ENCODE measurements around the gene DUSP16.
"Not testable (repeated sequence)": the region's sequence is repeated elsewhere in the genome, so short reads cannot be mapped to it uniquely, and the experiment has no call there.

The DUSP16 gene

GRCh38 chr12:12524128-12524527 lies 38.5 kb downstream of the DUSP16 start:
- TF ChIP-seq, protein P1, sequence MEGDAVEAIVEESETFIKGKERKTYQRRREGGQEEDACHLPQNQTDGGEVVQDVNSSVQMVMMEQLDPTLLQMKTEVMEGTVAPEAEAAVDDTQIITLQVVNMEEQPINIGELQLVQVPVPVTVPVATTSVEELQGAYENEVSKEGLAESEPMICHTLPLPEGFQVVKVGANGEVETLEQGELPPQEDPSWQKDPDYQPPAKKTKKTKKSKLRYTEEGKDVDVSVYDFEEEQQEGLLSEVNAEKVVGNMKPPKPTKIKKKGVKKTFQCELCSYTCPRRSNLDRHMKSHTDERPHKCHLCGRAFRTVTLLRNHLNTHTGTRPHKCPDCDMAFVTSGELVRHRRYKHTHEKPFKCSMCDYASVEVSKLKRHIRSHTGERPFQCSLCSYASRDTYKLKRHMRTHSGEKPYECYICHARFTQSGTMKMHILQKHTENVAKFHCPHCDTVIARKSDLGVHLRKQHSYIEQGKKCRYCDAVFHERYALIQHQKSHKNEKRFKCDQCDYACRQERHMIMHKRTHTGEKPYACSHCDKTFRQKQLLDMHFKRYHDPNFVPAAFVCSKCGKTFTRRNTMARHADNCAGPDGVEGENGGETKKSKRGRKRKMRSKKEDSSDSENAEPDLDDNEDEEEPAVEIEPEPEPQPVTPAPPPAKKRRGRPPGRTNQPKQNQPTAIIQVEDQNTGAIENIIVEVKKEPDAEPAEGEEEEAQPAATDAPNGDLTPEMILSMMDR (IDR thresholded peaks at IDR 0.05; ENCODE audit: low read depth, low read length, missing control alignments): no peak
- no peak overlapping the region for H3K4me3 ChIP-seq (ENCODE audit: low read depth, low read length)
- in situ Hi-C loops (cut with HindIII; ENCODE audit: low sequenced_read_pairs): no loop called here
- DNase-seq (ENCODE audit: low read depth): no peak

- H3K4me3 ChIP-seq (ENCODE audit: low read depth, low read length): no peak overlapping the region
- in situ Hi-C loops (cut with HindIII; ENCODE audit: low sequenced_read_pairs): no loop called here
- TF ChIP-seq, protein P1 (IDR thresholded peaks at IDR 0.05; ENCODE audit: low read depth, low read length, missing control alignments): no peak
- no peak for DNase-seq (ENCODE audit: low read depth)
These were observed 39.4 kb downstream of the DUSP16 start for GRCh38 chr12:12523229-12523628.

- DNase-seq (ENCODE audit: low read depth); in situ Hi-C loops (cut with HindIII; ENCODE audit: low sequenced_read_pairs); H3K4me3 ChIP-seq (ENCODE audit: low read depth, low read length): not testable (repeated sequence)
These were observed 40.0 kb downstream of the DUSP16 start for GRCh38 chr12:12522657-12523056.

DNA sequence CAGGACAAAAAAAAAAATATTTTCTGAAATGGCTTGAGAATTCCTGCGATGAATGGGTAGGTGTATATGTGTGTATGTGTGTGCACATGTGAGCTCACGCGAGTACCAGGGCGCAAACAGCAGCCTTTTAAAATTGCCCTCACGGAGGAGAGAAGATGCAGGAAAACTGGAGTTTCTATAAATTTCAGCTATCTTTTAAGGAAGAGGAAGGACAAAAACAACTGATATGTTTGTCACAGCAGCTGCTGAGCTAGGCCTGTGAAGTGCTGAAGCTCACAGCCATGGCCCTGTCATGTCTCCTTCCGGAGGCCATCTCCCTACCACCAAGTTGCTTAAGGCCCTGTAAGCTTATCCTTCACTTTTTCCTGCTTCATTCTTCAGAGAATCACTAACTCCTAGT lies 40.8 kb downstream of the DUSP16 start:
- no peak for DNase-seq (ENCODE audit: low read depth)
- H3K4me3 ChIP-seq (ENCODE audit: low read depth, low read length): no peak overlapping the region
- in situ Hi-C loops (cut with HindIII; ENCODE audit: low sequenced_read_pairs): no loop called here
- TF ChIP-seq, protein P1 (IDR thresholded peaks at IDR 0.05; ENCODE audit: low read depth, low read length, missing control alignments): no peak

DNA sequence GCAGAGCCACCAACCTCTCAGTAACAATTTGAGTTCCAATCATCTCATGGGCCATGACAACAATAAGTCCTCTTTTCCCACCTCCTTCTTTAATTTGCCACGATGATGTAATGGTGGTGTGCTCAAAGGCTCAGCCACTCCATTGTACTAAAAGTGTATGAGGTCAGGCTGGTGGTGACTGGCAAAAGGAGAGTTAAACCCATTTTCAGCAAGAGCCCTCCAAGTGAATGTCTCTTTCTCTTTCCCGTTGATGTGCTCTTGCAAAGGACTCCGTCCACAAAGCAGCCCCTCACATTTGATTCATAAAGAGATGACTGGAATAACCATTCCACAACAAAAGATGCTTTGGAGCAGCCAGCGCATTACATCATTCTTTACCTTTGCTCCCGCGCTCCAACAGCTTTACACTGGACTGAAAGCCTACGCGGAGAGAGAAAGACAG lies 41.6 kb downstream of the DUSP16 start:
- TF ChIP-seq, protein P1 (IDR thresholded peaks at IDR 0.05; ENCODE audit: low read depth, low read length, missing control alignments): no peak
- DNase-seq (ENCODE audit: low read depth): no peak
- in situ Hi-C loops (cut with HindIII; ENCODE audit: low sequenced_read_pairs): no loop called here
- no peak overlapping the region for H3K4me3 ChIP-seq (ENCODE audit: low read depth, low read length)

DNA sequence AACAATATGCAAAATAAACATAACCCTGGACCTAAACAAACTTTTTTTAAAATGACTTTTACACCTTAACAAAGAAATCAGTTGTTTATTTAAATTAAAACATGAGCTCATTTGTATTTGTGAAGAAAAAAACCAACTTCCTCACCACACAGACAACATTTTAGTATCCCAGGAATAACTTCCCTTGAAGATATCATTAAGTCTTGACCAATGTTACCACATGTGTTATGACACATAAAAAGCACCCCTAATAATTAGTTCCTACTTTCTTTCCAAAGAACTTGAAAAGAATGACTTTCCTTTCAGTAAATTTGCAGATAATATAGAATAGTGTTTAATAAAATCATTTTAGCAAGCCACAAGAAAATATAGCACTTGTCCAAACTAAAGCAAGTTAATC lies 42.4 kb downstream of the DUSP16 start:
- TF ChIP-seq, protein P1 (IDR thresholded peaks at IDR 0.05; ENCODE audit: low read depth, low read length, missing control alignments): no peak
- H3K4me3 ChIP-seq (ENCODE audit: low read depth, low read length): no peak overlapping the region
- in situ Hi-C loops (cut with HindIII; ENCODE audit: low sequenced_read_pairs): no loop called here
- no peak for DNase-seq (ENCODE audit: low read depth)

DNA sequence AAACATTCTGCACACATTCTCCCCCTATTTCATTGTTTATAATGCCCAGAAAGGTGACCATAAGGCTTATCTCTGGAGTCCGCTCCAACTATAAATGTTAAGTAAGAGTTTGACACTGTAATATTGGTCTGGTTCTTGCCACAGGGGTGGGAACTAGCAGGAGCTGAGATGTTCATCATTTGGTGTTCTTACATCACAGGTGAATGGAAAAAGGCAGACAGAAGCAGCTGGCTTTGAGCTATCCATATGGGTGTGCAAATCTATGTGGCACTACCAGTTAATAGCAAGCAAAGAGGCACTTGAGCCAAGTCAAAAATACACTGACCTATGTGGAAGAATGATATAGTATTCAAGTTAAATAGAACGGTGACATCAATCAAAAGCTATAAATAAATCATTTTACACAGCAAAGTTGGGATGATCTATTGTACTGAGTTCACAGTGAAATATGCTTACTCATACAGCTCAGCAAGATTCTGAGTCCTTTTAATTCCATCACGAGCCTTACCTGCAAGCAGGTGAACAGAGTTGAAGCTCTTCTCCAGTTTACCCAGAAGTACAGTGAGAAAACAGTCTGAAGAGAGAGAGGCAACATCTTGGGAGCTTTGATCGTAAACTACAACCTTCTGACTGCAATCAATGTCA lies 43.2 kb downstream of the DUSP16 start:
- no peak overlapping the region for H3K4me3 ChIP-seq (ENCODE audit: low read depth, low read length)
- no peak for DNase-seq (ENCODE audit: low read depth)
- TF ChIP-seq, protein P1 (IDR thresholded peaks at IDR 0.05; ENCODE audit: low read depth, low read length, missing control alignments): no peak
- in situ Hi-C loops (cut with HindIII; ENCODE audit: low sequenced_read_pairs): no loop called here

All from astrocyte of the cerebellum (primary cell).